Caco-2 (cell line): ENCODE results near the gene GPRIN1. TPM values are rescaled to one million over a fixed set of nuclear protein-coding genes. Genes with fewer than 3 reads are reported as not detected.

Source experiments
- BruUV-seq: library from RNA; stranded (reverse); fragments of 400-500 nt; replicated peaks from 2 replicates; lab custom pipeline; 2021; lab: Mats Ljungman, UMichigan
- CTCF ChIA-PET: fragments of 300-600 bp; sonication (Branson Sonifier 250); formaldehyde crosslinking; loops from one replicate; lab custom pipeline; 2022; ENCODE audit warnings: antibody characterized with exemption; lab: Charles Lee
- POLR2A ChIA-PET: fragments of 300-600 bp; sonication (Branson Sonifier 250); formaldehyde crosslinking; loops from one replicate; lab custom pipeline; 2022; ENCODE audit warnings: antibody characterized with exemption; lab: Charles Lee
- DNase-seq, 2 experiments: peaks; one replicate each; pipeline versions ENCODE4 v3.0.0 to v3.0.0-alpha.2; 2020 to 2022
- H3K27me3 ChIP-seq: replicated peaks from 2 replicates; pipeline ENCODE4 v1.6.0; 2011; ENCODE audit warnings: low read length; ENCODE audit not compliant: control insufficient read depth, insufficient read depth
- H3K36me3 ChIP-seq: 2 replicates; pipeline ENCODE4 v1.5.1; 2011; ENCODE audit warnings: low read length; ENCODE audit not compliant: control insufficient read depth, insufficient read depth
- H3K4me1 ChIP-seq: fragments of 250-450 bp; sonication (Bioruptor Pico); 2 replicates; pipeline ENCODE4 v1.5.1; 2020; ENCODE audit warnings: mild to moderate bottlenecking
- H3K4me3 ChIP-seq: 2 replicates; pipeline ENCODE4 v1.5.1; 2011; ENCODE audit warnings: low read depth, mild to moderate bottlenecking, control low read depth, low read length
- H3K9me3 ChIP-seq: fragments of 250-450 bp; sonication (Bioruptor Pico); 2 replicates; pipeline ENCODE4 v1.5.1; 2020; ENCODE audit warnings: mild to moderate bottlenecking, moderate library complexity
- H3K27ac Mint-ChIP-seq: one replicate; pipeline ENCODE4 v1.8.0; 2022; ENCODE audit warnings: mixed read lengths; ENCODE audit not compliant: unreplicated experiment
- H3K27me3 Mint-ChIP-seq: one replicate; pipeline ENCODE4 v1.8.0; 2022; ENCODE audit warnings: mixed read lengths; ENCODE audit not compliant: insufficient read depth, unreplicated experiment
- H3K36me3 Mint-ChIP-seq: one replicate; pipeline ENCODE4 v1.8.0; 2022; ENCODE audit warnings: mild to moderate bottlenecking, mixed read lengths; ENCODE audit not compliant: insufficient read depth, unreplicated experiment
- H3K4me1 Mint-ChIP-seq: one replicate; pipeline ENCODE4 v1.8.0; 2022; ENCODE audit warnings: low read depth, mixed read lengths; ENCODE audit not compliant: unreplicated experiment
- H3K4me3 Mint-ChIP-seq: one replicate; pipeline ENCODE4 v1.8.0; 2022; ENCODE audit warnings: mild to moderate bottlenecking, moderate library complexity, mixed read lengths; ENCODE audit not compliant: unreplicated experiment
- H3K9me3 Mint-ChIP-seq: one replicate; pipeline ENCODE4 v1.8.0; 2022; ENCODE audit warnings: mixed read lengths; ENCODE audit not compliant: unreplicated experiment
- CTCF ChIP-seq, 2 experiments: fragments of 200-600 bp in 1 of 2; IDR thresholded peaks; 1 replicate in 1 of 2; 2 replicates in 1 of 2; pipeline versions ENCODE4 v1.5.1 to v1.8.0; 2011 to 2022; ENCODE audit warnings: antibody characterized with exemption in 1 of 2, control low read depth in 1 of 2, inconsistent platforms in 1 of 2, low read depth in 1 of 2, low read length in 1 of 2, mild to moderate bottlenecking in 1 of 2, moderate library complexity in 1 of 2; ENCODE audit not compliant: insufficient read depth in 1 of 2, severe bottlenecking in 1 of 2, unreplicated experiment in 1 of 2
- intact Hi-C: fragments of 100-400 bp; cut with micrococcal nuclease; formaldehyde crosslinking; loops from one replicate; pipeline ENCODE4 v1.10.0; 2022; ENCODE audit not compliant: unreplicated experiment
- total RNA-seq: library from RNA; stranded (reverse); gene quantifications from 2 replicates; pipeline ENCODE4 v1.2.3, GENCODE V29; 2022

The GPRIN1 gene
- total RNA-seq, 1 experiment from 2014 or later, result 3.9 TPM

- Histone ChIP-seq H3K27me3 (no peaks in the 10 kb centered on the region), H3K4me1 (no peaks in the 10 kb centered on the region), H3K4me3 (no peak overlapping the region), H3K36me3 (no peaks in the 10 kb centered on the region), H3K9me3 (no peaks in the 10 kb centered on the region)
- no peak overlapping the region for H3K27ac Mint-ChIP-seq
- peaks cover 6% of the 10 kb centered on the region for H3K9me3 Mint-ChIP-seq
- H3K4me1 Mint-ChIP-seq, result no peaks in the 10 kb centered on the region
- H3K4me3 Mint-ChIP-seq, result no peak overlapping the region
- H3K36me3 Mint-ChIP-seq, result peaks cover 6% of the 10 kb centered on the region
- H3K27me3 Mint-ChIP-seq, result peaks cover 7% of the 10 kb centered on the region
- BruUV-seq, result no TSS peak
- intact Hi-C loops, result no loop called here
- ChIA-PET POLR2A (no interaction called here), CTCF (no interaction called here)
- no peak for TF ChIP-seq CTCF (IDR thresholded peaks at IDR 0.05; ENCODE audit: insufficient read depth in 1 of 2, low read depth in 1 of 2, low read length in 1 of 2, severe bottlenecking in 1 of 2, unreplicated experiment in 1 of 2)
- DNase-seq, result no peak
Measured at GRCh38 chr5:176565760-176566288, 44.1 kb downstream of the GPRIN1 start.

GRCh38 chr5:176564002-176564401 is 46.0 kb downstream of the GPRIN1 start:
- ChIA-PET POLR2A (no interaction called here), CTCF (no interaction called here)
- H3K4me1 Mint-ChIP-seq, result no peaks in the 10 kb centered on the region
- BruUV-seq, result no TSS peak
- no peak for DNase-seq
- TF ChIP-seq CTCF (IDR thresholded peaks at IDR 0.05; ENCODE audit: insufficient read depth in 1 of 2, low read depth in 1 of 2, low read length in 1 of 2, severe bottlenecking in 1 of 2, unreplicated experiment in 1 of 2), result no peak
- Histone ChIP-seq H3K4me1 (no peaks in the 10 kb centered on the region), H3K36me3 (no peaks in the 10 kb centered on the region), H3K9me3 (no peaks in the 10 kb centered on the region), H3K4me3 (no peak overlapping the region), H3K27me3 (no peaks in the 10 kb centered on the region)
- peaks cover 7% of the 10 kb centered on the region for H3K27me3 Mint-ChIP-seq
- no peak overlapping the region for H3K4me3 Mint-ChIP-seq
- H3K36me3 Mint-ChIP-seq, result peaks cover 6% of the 10 kb centered on the region
- intact Hi-C loops, result no loop called here
- H3K9me3 Mint-ChIP-seq, result peaks cover 6% of the 10 kb centered on the region
- H3K27ac Mint-ChIP-seq, result no peak overlapping the region

- H3K4me1 Mint-ChIP-seq, result no peaks in the 10 kb centered on the region
Measured at GRCh38 chr5:176562189-176562588, 47.8 kb downstream of the GPRIN1 start.

More at GRCh38 chr5:176562189-176562588, 47.8 kb downstream of the GPRIN1 start:
- H3K9me3 ChIP-seq, result 0 out of 2 replicates have a peak, but pooled peaks cover 3% of the 10 kb centered on the region
- Mint-ChIP-seq H3K27me3 (peaks cover 7% of the 10 kb centered on the region), H3K36me3 (peaks cover 6% of the 10 kb centered on the region), H3K27ac (no peak overlapping the region), H3K4me3 (no peak overlapping the region), H3K9me3 (peaks cover 6% of the 10 kb centered on the region)
- no peaks in the 10 kb centered on the region for H3K36me3 ChIP-seq
- intact Hi-C loops, result no loop called here
- H3K27me3 ChIP-seq, result no peaks in the 10 kb centered on the region
- no peak for TF ChIP-seq CTCF (IDR thresholded peaks at IDR 0.05; ENCODE audit: insufficient read depth in 1 of 2, low read depth in 1 of 2, low read length in 1 of 2, severe bottlenecking in 1 of 2, unreplicated experiment in 1 of 2)
- BruUV-seq, result no TSS peak
- no peak overlapping the region for H3K4me3 ChIP-seq
- DNase-seq, result no peak
- CTCF ChIA-PET, result interaction anchor here (0.6 kb wide), 3 partner anchors 45 to 546 kb away, joined by 3 to 5 read pairs (median 4); no protein-coding TSS in a partner anchor
- H3K4me1 ChIP-seq, result no peaks in the 10 kb centered on the region
- POLR2A ChIA-PET, result no interaction called here
